Stimulated activated CD4-positive, alpha-beta T cell treated with anti-CD3 and anti-CD28 coated beads, Interleukin-4, amount 100 ng/mL, for 1 hour (primary cell): ENCODE data around the gene CAMTA1.
"Not testable (repeated sequence)": the region's sequence is repeated elsewhere in the genome, so short reads cannot be mapped to it uniquely, and the experiment has no call there.

Source experiments
- DNase-seq: peaks from one replicate; pipeline ENCODE4 v3.0.0-alpha.2; 2020

The CAMTA1 gene

DNA sequence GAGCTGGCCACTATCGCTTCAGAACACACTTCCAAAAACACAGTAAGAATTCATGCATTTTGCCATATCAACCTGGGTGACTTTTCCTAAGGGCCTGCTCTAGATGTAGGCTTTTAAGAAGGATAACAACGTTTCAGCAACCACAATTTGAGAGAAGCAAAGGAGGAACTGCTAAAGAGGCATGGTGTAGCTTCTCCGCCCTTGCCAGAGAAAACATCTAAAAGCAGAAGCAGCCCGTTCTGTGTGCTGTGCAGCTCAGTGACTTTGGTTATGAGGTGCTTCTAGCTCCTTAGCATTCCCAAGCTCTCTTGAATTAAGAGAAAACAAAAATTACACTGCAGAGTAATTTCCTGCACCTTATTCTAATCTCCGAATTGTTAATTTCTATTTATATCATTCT, 1001.5 kb downstream of the CAMTA1 start:
- no peak for DNase-seq

GRCh38 chr1:7789828-7790227, 1004.6 kb downstream of the CAMTA1 start:
- no peak for DNase-seq

- not testable (repeated sequence) for DNase-seq
Measured at GRCh38 chr1:7791027-7791426, 1005.8 kb downstream of the CAMTA1 start.

DNA sequence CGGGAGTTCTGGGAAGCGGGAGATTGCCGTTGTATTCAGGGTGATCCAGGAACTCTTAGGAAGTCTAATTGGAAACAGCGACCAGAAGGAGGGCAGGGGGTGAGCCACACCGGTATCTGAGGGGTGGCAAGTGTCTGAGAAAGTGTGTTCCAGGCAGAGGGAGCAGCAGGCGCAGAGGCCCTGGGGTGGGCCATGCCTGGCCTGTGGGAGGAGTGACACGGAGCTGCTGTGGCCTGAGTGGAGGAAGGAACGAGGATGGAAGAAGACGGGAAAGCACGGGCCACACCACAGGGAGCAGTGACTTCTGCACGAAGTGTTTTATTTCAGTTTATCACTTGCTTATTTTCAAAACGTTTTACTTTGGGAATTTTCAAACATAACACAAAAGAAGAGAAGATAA, 1010.2 kb downstream of the CAMTA1 start:
- no peak for DNase-seq

DNA sequence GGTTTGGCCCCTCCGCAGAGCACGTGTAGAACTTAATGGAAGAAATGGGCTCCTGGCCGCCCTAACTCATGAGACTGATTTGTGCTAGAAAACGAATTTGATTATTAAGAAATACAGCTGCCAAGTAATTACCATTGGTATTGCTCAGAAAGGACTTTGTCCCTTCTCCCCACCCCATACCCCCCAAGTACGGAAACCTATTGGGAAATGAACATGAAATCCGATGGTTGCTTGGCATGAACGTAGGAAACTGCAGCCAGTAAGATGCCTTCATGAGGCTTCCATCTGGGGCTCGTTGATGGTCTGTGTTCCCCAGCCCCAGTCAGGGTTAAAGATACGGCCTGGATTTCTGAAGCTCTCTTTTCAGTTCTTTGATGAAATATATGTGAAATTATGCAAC, 1020.2 kb downstream of the CAMTA1 start:
- no peak for DNase-seq

DNA sequence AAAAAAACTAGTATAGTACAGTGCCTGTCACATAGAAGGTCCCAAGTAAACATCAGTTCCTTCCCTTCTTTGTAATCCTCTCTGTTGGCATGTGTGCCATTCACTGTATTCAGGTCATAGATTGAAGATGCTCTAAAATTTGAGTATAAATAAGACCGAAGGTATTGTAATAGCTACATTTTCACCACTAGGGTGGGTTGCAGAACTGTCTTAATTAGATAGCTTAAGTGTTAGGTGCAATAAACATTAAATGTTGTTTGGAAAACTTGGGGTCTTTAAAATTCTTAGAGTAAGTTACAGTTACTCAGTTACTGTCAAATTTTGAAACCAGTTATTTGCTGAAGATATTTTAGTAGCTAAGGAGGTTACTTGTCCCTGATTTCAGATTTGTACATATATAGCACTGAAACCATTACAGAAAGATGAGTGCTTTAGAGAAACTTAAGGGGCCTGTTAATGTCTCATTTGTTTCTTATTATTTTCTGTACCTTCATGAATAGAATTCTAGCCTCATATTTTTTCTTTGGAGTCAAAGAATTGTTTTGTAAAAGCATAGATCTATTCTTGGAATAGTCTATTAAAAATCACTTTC, 1023.1 kb downstream of the CAMTA1 start:
- DNase-seq, result no peak

GRCh38 chr1:7809742-7810141, 1024.5 kb downstream of the CAMTA1 start:
- DNase-seq, result no peak

DNA sequence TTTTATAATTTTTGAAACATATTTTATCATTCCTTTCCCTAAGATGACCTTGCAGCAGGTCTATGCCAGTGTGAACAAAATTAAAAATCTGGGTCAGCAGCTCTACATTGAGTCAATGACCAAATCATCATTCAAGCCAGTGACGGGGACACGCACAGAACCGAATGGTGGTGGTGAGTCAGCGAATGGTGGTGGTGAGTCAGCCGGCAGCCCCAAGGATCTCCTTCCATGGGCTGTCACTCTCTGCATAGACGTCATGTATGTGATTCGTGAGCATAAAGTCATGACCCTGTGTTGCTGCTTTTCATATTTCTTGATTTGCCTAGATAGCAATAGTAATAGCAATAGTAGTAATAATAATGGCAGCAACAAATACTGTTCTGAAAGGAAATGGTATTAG, 1025.1 kb downstream of the CAMTA1 start:
- DNase-seq, result peak; percentile 13

- no peak for DNase-seq
Measured at GRCh38 chr1:7811476-7811875, 1026.2 kb downstream of the CAMTA1 start.

GRCh38 chr1:7813677-7814373, 1028.6 kb downstream of the CAMTA1 start:
- DNase-seq, result no peak
